H1 (cell line): ENCODE results near the gene SLC17A4. TPM values are rescaled to one million over a fixed set of nuclear protein-coding genes. Genes with fewer than 3 reads are reported as not detected.

ENCODE experiments used
- CBX5 ChIP-seq: fragments of 300-800, 300-1000 bp; sonication (generic); IDR thresholded peaks from 2 replicates; pipeline ENCODE4 v1.7.1; 2016; ENCODE audit warnings: antibody characterized with exemption, low read length, low read depth
- JUN ChIP-seq: IDR thresholded peaks from 2 replicates; pipeline ENCODE4 v1.6.1; 2011; ENCODE audit warnings: low read depth, mild to moderate bottlenecking, improper control_type of control experiment, low read length
- MAFK ChIP-seq: IDR thresholded peaks from 2 replicates; pipeline ENCODE4 v1.6.1; 2012; ENCODE audit warnings: low read depth, mild to moderate bottlenecking, improper control_type of control experiment, low read length
- RXRA ChIP-seq: IDR thresholded peaks from 2 replicates; pipeline ENCODE4 v1.6.1; 2011; ENCODE audit warnings: low read depth, mild to moderate bottlenecking, low read length, moderate library complexity; ENCODE audit not compliant: insufficient read depth
- SIN3A ChIP-seq, 2 experiments: IDR thresholded peaks in 1 of 2; conservative IDR thresholded peaks in 1 of 2; 2 replicates each; pipeline ENCODE4 v1.6.1; 2011 to 2012; ENCODE audit warnings: low read length in 2 of 2, improper control_type of control experiment in 1 of 2, low read depth in 1 of 2, mild to moderate bottlenecking in 1 of 2
- TAF1 ChIP-seq: IDR thresholded peaks from 2 replicates; pipeline ENCODE4 v1.6.1; 2011; ENCODE audit warnings: mild to moderate bottlenecking, low read depth, low read length
- polyA plus RNA-seq, 7 experiments: library from polyadenylated mRNA; depleted of rRNA in 3 of 7; stranded (reverse) in 5 of 7; unstranded in 2 of 7; fragments of >200 nt in 5 of 7; fragments of 200-250 nt in 2 of 7; gene quantifications; 1 replicate in 5 of 7; 2 replicates in 1 of 7; 4 replicates in 1 of 7; pipeline versions ENCODE4 v1.2.1 to v1.2.3, GENCODE V29; 2011 to 2013; ENCODE audit warnings: missing spikeins in 2 of 7, mixed read lengths in 2 of 7
- total RNA-seq: library from RNA; stranded (reverse); fragmentation: NEBNext Ultra II Directional; extraction: Animal tissue kit (Norgen Biotek cat#: 25700); gene quantifications from 2 replicates; pipeline ENCODE4 v1.2.1, GENCODE V29; 2021

Gene SLC17A4
- total and polyA plus RNA-seq, 2 of the 8 experiments (the other 6 are each of a cell fraction or from before 2014, with no cell fraction given) = not detected

DNA sequence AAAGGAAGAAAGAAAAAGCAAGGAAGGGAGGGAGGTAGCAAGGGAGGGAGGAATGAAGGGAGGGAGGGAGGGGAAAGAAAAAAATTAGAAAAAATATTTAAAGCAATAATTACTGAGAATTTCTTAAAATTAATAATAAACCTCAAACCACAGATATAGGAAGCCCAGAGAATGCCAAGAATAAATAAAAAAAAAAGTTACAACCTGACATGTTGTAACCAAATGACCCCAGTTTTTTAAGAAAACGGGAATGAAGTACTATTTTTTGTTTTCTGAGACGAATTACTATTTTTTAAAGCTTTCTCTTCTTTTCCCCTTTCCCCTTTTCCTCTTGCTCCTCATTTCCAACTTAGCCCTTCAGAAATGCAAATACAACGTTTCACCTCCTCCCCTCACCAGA lies 60.7 kb downstream of the SLC17A4 start (continued):
- no peak for TF ChIP-seq RXRA
- TF ChIP-seq MAFK = no peak
- TF ChIP-seq TAF1 = no peak
- no peak for TF ChIP-seq CBX5
- TF ChIP-seq JUN = no peak
- TF ChIP-seq SIN3A (conservative IDR thresholded peaks at IDR 0.05 in 1 of 2, IDR thresholded peaks at IDR 0.05 in 1 of 2; ENCODE audit: low read depth in 1 of 2, low read length in 2 of 2) = no peak
